ENCODE data around the gene HHEX. TPM values are rescaled to one million over a fixed set of nuclear protein-coding genes. Genes with fewer than 3 reads are reported as not detected.
"Not testable (repeated sequence)": the region's sequence is repeated elsewhere in the genome, so short reads cannot be mapped to it uniquely, and the experiment has no call there.

The HHEX gene
- total and polyA plus RNA-seq, 2 donors from 2014 or later: 3.1 to 10.0 TPM

GRCh38 chr10:92644921-92645320, 44.8 kb upstream of the HHEX start:
- Histone ChIP-seq H3K36me3 (ENCODE audit: control insufficient read depth in 2 of 3, insufficient read depth in 3 of 3, low read length in 3 of 3) (no peaks in the 10 kb centered on the region), H3K27ac (ENCODE audit: low read depth in 2 of 2, low read length in 2 of 2) (no peak overlapping the region), H3K9me3 (ENCODE audit: control insufficient read depth in 2 of 3, insufficient read depth in 1 of 3, low read length in 3 of 3) (no peaks in the 10 kb centered on the region), H3K27me3 (ENCODE audit: control insufficient read depth, insufficient read depth, low read length) (no peaks in the 10 kb centered on the region), H3K4me1 (ENCODE audit: control insufficient read depth in 2 of 3, insufficient read depth in 2 of 3, low read depth in 1 of 3, low read length in 3 of 3) (no peaks in the 10 kb centered on the region), H3K4me3 (ENCODE audit: low read length in 3 of 3) (no peak overlapping the region), H3K9ac (ENCODE audit: low read length in 3 of 3) (no peak overlapping the region)
- no peak for TF ChIP-seq CTCF (IDR thresholded peaks at IDR 0.05; ENCODE audit: borderline replicate concordance, extremely low read depth, insufficient read depth)
- DNase-seq (no peak), FAIRE-seq (no peak)
- intact Hi-C loops (cut with DNase I): no loop called here

- H3K9ac ChIP-seq (ENCODE audit: low read length in 3 of 3); DNase-seq; intact Hi-C loops (cut with DNase I); H3K27me3 ChIP-seq (ENCODE audit: control insufficient read depth, insufficient read depth, low read length); H3K9me3 ChIP-seq (ENCODE audit: control insufficient read depth in 2 of 3, insufficient read depth in 1 of 3, low read length in 3 of 3); H3K36me3 ChIP-seq (ENCODE audit: control insufficient read depth in 2 of 3, insufficient read depth in 3 of 3, low read length in 3 of 3); H3K4me1 ChIP-seq (ENCODE audit: control insufficient read depth in 2 of 3, insufficient read depth in 2 of 3, low read depth in 1 of 3, low read length in 3 of 3); H3K27ac ChIP-seq (ENCODE audit: low read depth in 2 of 2, low read length in 2 of 2); H3K4me3 ChIP-seq (ENCODE audit: low read length in 3 of 3); FAIRE-seq: not testable (repeated sequence)
These were observed 38.9 kb upstream of the HHEX start for GRCh38 chr10:92650864-92651263.

GRCh38 chr10:92655426-92655825, 34.3 kb upstream of the HHEX start:
- Histone ChIP-seq H3K9ac (ENCODE audit: low read length in 3 of 3) (no peak overlapping the region), H3K9me3 (ENCODE audit: control insufficient read depth in 2 of 3, insufficient read depth in 1 of 3, low read length in 3 of 3) (no peaks in the 10 kb centered on the region), H3K36me3 (ENCODE audit: control insufficient read depth in 2 of 3, insufficient read depth in 3 of 3, low read length in 3 of 3) (peaks cover 0 to 2% (median 0%) of the 10 kb centered on the region in 3 donors), H3K27me3 (ENCODE audit: control insufficient read depth, insufficient read depth, low read length) (no peaks in the 10 kb centered on the region), H3K4me3 (ENCODE audit: low read length in 3 of 3) (no peak overlapping the region), H3K27ac (ENCODE audit: low read depth in 2 of 2, low read length in 2 of 2) (no peak overlapping the region), H3K4me1 (ENCODE audit: control insufficient read depth in 2 of 3, insufficient read depth in 2 of 3, low read depth in 1 of 3, low read length in 3 of 3) (no peaks in the 10 kb centered on the region)
- no peak for FAIRE-seq
- intact Hi-C loops (cut with DNase I): no loop called here
- DNase-seq: no peak
- no peak for TF ChIP-seq CTCF (IDR thresholded peaks at IDR 0.05; ENCODE audit: borderline replicate concordance, extremely low read depth, insufficient read depth)

- no peak for DNase-seq
- TF ChIP-seq CTCF (IDR thresholded peaks at IDR 0.05; ENCODE audit: borderline replicate concordance, extremely low read depth, insufficient read depth): no peak
- no peak for FAIRE-seq
- Histone ChIP-seq H3K4me3 (ENCODE audit: low read length in 3 of 3) (no peak overlapping the region), H3K4me1 (ENCODE audit: control insufficient read depth in 2 of 3, insufficient read depth in 2 of 3, low read depth in 1 of 3, low read length in 3 of 3) (no peaks in the 10 kb centered on the region), H3K9ac (ENCODE audit: low read length in 3 of 3) (no peak overlapping the region), H3K27ac (ENCODE audit: low read depth in 2 of 2, low read length in 2 of 2) (no peak overlapping the region), H3K9me3 (ENCODE audit: control insufficient read depth in 2 of 3, insufficient read depth in 1 of 3, low read length in 3 of 3) (no peaks in the 10 kb centered on the region), H3K36me3 (ENCODE audit: control insufficient read depth in 2 of 3, insufficient read depth in 3 of 3, low read length in 3 of 3) (peaks cover 0 to 2% (median 0%) of the 10 kb centered on the region in 3 donors), H3K27me3 (ENCODE audit: control insufficient read depth, insufficient read depth, low read length) (no peaks in the 10 kb centered on the region)
- intact Hi-C loops (cut with DNase I): no loop called here
These were observed 33.3 kb upstream of the HHEX start for GRCh38 chr10:92656266-92656961.
